Panc1 (cell line): ENCODE data around the gene KIFC3. TPM values are rescaled to one million over a fixed set of nuclear protein-coding genes. Genes with fewer than 3 reads are reported as not detected.

Source experiments
- ATAC-seq: fragments of 200-7000 bp; cut with Tn5 transposase; 2 replicates; pipeline ENCODE4 v1.9.1; 2020; ENCODE audit warnings: mild to moderate bottlenecking, moderate library complexity
- BruUV-seq: library from RNA; stranded (reverse); fragments of 400-500 nt; replicated peaks from 2 replicates; lab custom pipeline; 2021; lab: Mats Ljungman, UMichigan
- CTCF ChIA-PET: fragments of 300-600 bp; sonication (Branson Sonifier 250); formaldehyde crosslinking; loops from one replicate; lab custom pipeline; 2022; ENCODE audit warnings: antibody characterized with exemption; lab: Charles Lee
- POLR2A ChIA-PET: fragments of 300-600 bp; sonication (Branson Sonifier 250); formaldehyde crosslinking; loops from one replicate; lab custom pipeline; 2022; ENCODE audit warnings: antibody characterized with exemption; lab: Charles Lee
- DNase-seq: peaks from one replicate; pipeline ENCODE4 v3.0.0-alpha.2; 2010; ENCODE audit warnings: low read depth, low spot score
- H3K27ac ChIP-seq: 2 replicates; pipeline ENCODE4 v1.5.1; 2011; ENCODE audit warnings: mild to moderate bottlenecking, low read length, inconsistent platforms
- H3K27me3 ChIP-seq: fragments of 200-500 bp; sonication (Bioruptor generic); 2 replicates; pipeline ENCODE4 v1.6.0; 2014; ENCODE audit warnings: low read length, inconsistent platforms; ENCODE audit not compliant: control insufficient read depth, insufficient read depth
- H3K36me3 ChIP-seq: fragments of 200-500 bp; sonication (Bioruptor generic); 2 replicates; pipeline ENCODE4 v1.5.1; 2014; ENCODE audit warnings: inconsistent platforms, mild to moderate bottlenecking, low read length, moderate library complexity; ENCODE audit not compliant: control insufficient read depth, insufficient read depth
- H3K4me1 ChIP-seq: 2 replicates; pipeline ENCODE4 v1.5.1; 2011; ENCODE audit warnings: inconsistent platforms, mild to moderate bottlenecking, low read length, moderate library complexity; ENCODE audit not compliant: control insufficient read depth, insufficient read depth
- H3K4me3 ChIP-seq, 2 experiments: 2 replicates each; pipeline ENCODE4 v1.5.1; 2011 to 2012; ENCODE audit warnings: low read depth in 2 of 2, low read length in 2 of 2, mild to moderate bottlenecking in 2 of 2, inconsistent platforms in 1 of 2, moderate library complexity in 1 of 2
- H3K9me3 ChIP-seq: fragments of 200-500 bp; sonication (Bioruptor generic); 2 replicates; pipeline ENCODE4 v1.5.1; 2014; ENCODE audit warnings: low read depth, mild to moderate bottlenecking, inconsistent platforms, low read length, moderate library complexity; ENCODE audit not compliant: control insufficient read depth, insufficient read depth
- CTCF ChIP-seq: fragments of 450-650 bp; IDR thresholded peaks from 2 replicates; pipeline ENCODE4 v1.5.1; 2017; ENCODE audit warnings: mild to moderate bottlenecking
- POLR2AphosphoS5 ChIP-seq: IDR thresholded peaks from 2 replicates; pipeline ENCODE4 v1.6.1; 2012; ENCODE audit warnings: mild to moderate bottlenecking, low read depth, low read length, moderate library complexity
- SIN3A ChIP-seq: IDR thresholded peaks from 2 replicates; pipeline ENCODE4 v1.6.1; 2012; ENCODE audit warnings: low read depth, mild to moderate bottlenecking, low read length, moderate library complexity, borderline replicate concordance; ENCODE audit not compliant: insufficient read depth
- TCF7L2 ChIP-seq: IDR thresholded peaks from 2 replicates; pipeline ENCODE4 v1.6.1; 2011; ENCODE audit warnings: mild to moderate bottlenecking, low read depth, low read length, inconsistent platforms
- in situ Hi-C: cut with HindIII; loops from 2 replicates; pipeline ENCODE4 v1.10.0; 2016; ENCODE audit warnings: low sequenced_read_pairs, low pct_unique_long_range_greater_than_20kb
- intact Hi-C: fragments of 100-400 bp; cut with micrococcal nuclease; formaldehyde crosslinking; loops from one replicate; pipeline ENCODE4 v1.10.0; 2022; ENCODE audit not compliant: unreplicated experiment
- total RNA-seq: library from RNA; stranded (reverse); gene quantifications from one replicate; pipeline ENCODE4 v1.2.1, GENCODE V29; 2021; ENCODE audit not compliant: unreplicated experiment
- TF ChIP-seq, protein P1 (sequence below), 2 experiments: IDR thresholded peaks; 2 replicates each; pipeline ENCODE4 v1.6.1; 2011 to 2012; ENCODE audit warnings: low read depth in 2 of 2, control low read depth in 1 of 2, low read length in 1 of 2, mild to moderate bottlenecking in 1 of 2, moderate library complexity in 1 of 2; ENCODE audit not compliant: insufficient read depth in 1 of 2

KIFC3 gene
- total RNA-seq, 1 experiment from 2014 or later = 51.5 TPM

DNA sequence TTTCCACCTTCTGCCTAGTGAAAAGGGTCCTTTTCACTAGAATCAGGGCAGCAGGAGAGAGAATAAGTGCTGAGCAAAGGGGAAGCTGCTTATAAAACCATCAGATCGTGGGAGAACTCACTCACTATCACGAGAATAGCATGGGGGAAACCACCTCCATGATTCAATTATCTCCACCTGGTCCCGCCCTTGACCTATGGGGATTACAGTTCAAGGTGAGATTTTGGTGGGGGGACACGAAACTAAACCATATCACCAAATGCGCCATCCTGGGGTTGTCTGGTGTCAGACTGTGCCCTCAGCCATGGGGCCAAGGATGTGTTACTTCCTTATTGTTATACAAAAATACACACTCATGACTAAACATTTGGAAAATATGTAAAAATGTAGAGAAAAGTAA is 77.1 kb downstream of the KIFC3 start:
- Histone ChIP-seq H3K9me3 (no peaks in the 10 kb centered on the region), H3K36me3 (no peaks in the 10 kb centered on the region), H3K4me3 (no peak overlapping the region), H3K4me1 (no peaks in the 10 kb centered on the region), H3K27ac (no peak overlapping the region), H3K27me3 (no peaks in the 10 kb centered on the region)
- ATAC-seq (no peak), DNase-seq (no peak)
- in situ Hi-C loops (no loop called here), intact Hi-C loops (no loop called here)
- BruUV-seq = no TSS peak
- ChIA-PET CTCF (no interaction called here), POLR2A (no interaction called here)
- TF ChIP-seq, protein P1, sequence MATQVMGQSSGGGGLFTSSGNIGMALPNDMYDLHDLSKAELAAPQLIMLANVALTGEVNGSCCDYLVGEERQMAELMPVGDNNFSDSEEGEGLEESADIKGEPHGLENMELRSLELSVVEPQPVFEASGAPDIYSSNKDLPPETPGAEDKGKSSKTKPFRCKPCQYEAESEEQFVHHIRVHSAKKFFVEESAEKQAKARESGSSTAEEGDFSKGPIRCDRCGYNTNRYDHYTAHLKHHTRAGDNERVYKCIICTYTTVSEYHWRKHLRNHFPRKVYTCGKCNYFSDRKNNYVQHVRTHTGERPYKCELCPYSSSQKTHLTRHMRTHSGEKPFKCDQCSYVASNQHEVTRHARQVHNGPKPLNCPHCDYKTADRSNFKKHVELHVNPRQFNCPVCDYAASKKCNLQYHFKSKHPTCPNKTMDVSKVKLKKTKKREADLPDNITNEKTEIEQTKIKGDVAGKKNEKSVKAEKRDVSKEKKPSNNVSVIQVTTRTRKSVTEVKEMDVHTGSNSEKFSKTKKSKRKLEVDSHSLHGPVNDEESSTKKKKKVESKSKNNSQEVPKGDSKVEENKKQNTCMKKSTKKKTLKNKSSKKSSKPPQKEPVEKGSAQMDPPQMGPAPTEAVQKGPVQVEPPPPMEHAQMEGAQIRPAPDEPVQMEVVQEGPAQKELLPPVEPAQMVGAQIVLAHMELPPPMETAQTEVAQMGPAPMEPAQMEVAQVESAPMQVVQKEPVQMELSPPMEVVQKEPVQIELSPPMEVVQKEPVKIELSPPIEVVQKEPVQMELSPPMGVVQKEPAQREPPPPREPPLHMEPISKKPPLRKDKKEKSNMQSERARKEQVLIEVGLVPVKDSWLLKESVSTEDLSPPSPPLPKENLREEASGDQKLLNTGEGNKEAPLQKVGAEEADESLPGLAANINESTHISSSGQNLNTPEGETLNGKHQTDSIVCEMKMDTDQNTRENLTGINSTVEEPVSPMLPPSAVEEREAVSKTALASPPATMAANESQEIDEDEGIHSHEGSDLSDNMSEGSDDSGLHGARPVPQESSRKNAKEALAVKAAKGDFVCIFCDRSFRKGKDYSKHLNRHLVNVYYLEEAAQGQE (IDR thresholded peaks at IDR 0.05; ENCODE audit: insufficient read depth in 1 of 2, low read depth in 2 of 2, low read length in 1 of 2) = no peak
- no peak for TF ChIP-seq POLR2AphosphoS5
- TF ChIP-seq TCF7L2 = no peak
- no peak for TF ChIP-seq SIN3A
- TF ChIP-seq CTCF = no peak

DNA sequence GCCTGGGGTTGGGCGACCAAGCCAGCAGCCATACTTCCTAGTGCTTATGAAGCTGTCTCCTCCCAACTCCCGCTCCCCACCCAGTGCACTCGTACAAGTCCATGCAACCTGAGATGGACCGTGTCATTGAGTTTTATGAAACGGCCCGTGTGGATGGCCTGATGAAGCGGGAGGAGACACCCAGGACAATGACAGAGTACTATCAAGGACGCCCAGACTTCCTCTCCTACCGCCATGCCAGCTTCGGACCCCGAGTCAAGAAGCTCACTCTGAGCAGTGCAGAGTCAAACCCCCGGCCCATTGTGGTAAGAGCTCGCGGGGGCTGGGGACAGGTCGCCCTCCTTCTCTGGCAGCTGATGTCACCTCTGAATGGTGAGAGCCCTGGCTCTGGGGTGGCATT is 77.8 kb downstream of the KIFC3 start:
- no peak for ATAC-seq
- TF ChIP-seq, protein P1 (IDR thresholded peaks at IDR 0.05; ENCODE audit: insufficient read depth in 1 of 2, low read depth in 2 of 2, low read length in 1 of 2) = no peak
- TF ChIP-seq SIN3A (no peak), TCF7L2 (no peak), POLR2AphosphoS5 (no peak), CTCF (no peak)
- Histone ChIP-seq H3K27me3 (no peaks in the 10 kb centered on the region), H3K4me1 (no peaks in the 10 kb centered on the region), H3K27ac (no peak overlapping the region), H3K9me3 (no peaks in the 10 kb centered on the region), H3K4me3 (no peak overlapping the region), H3K36me3 (no peaks in the 10 kb centered on the region)
- intact Hi-C loops (no loop called here), in situ Hi-C loops (no loop called here)
- CTCF ChIA-PET = no interaction called here
- DNase-seq = no peak
- POLR2A ChIA-PET = no interaction called here
- no TSS peak for BruUV-seq
